Measurements from ENCODE around the gene ERFE.
"Not testable (repeated sequence)": the region's sequence is repeated elsewhere in the genome, so short reads cannot be mapped to it uniquely, and the experiment has no call there.

ERFE gene, protein sequence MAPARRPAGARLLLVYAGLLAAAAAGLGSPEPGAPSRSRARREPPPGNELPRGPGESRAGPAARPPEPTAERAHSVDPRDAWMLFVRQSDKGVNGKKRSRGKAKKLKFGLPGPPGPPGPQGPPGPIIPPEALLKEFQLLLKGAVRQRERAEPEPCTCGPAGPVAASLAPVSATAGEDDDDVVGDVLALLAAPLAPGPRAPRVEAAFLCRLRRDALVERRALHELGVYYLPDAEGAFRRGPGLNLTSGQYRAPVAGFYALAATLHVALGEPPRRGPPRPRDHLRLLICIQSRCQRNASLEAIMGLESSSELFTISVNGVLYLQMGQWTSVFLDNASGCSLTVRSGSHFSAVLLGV

DNA sequence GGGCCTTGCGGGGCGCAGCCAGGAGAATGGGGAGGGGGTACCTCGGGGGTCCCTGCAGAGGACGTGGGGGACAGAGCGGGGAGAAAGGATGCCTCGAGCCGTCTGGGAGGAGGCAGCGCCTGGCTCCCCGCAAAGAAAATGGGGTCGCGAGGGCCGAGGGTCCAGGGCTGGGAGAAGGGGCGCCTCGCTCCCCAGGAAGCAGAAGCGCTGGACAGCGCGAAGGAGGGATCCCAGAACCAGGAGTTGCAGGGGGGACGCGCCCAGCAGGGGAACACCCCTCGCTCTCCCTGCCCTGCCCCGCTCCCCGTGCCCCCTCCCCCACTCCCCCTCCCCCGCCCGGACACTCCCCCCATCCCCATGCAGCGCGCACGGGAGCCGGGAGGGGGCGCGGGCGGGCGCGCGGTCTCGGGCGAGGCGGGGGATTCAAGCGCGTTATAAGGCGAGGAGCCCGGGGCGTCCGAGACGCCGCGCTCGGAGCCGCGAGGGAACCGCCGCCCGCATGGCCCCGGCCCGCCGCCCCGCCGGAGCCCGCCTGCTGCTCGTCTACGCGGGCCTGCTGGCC lies at the start of gene ERFE:
ERFE (plus strand) TSS at position 462 of the 562 bp plus-strand sequence; CDS start at position 500, 38 bp downstream.
- DNase-seq: no peak

DNA sequence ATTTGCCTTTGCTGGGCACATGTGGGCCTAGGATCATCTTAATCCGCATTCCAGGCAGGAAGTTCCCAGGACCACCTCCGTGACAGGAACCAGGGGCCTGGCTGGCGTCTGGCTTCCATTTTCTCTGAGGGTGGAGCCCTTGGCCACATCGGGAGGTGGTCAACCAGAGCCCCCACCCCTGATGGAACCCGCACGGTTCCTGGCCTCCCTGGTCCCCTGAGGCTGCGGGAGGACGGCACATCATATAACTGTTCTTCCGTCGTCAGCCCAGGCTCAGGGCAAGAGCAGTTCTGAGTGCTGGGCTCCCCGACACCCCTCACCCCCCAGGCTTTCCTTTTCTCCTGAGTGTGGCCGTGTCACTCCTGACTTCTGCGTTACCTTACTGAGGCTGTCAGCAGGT lies 45.2 kb upstream of the ERFE start:
- no peak for DNase-seq

DNA sequence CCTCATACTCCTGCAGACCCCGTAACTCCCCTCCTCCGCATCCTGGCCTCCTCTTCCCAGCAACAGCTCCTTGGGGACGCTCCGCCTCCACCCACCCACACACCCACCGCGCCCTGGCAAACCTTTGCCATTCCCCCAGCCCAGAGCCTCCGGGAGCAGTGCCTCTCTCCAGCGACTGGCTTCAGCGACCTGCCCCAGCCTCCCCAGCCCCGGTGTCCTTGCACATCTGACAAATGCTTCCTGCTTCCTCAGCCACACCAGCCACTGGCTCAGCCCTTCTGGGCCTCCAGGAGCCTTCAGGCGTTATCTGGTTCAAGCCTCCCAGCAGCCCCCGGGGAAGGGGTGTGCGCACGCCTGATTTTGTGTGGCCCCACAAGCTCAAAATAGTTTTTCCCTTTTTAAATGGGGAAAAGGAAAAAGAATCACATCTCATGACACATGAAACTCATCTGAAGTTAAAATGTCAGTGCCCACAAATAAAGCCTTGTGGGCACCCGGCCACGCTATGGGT lies 44.4 kb upstream of the ERFE start:
- DNase-seq: no peak

DNA sequence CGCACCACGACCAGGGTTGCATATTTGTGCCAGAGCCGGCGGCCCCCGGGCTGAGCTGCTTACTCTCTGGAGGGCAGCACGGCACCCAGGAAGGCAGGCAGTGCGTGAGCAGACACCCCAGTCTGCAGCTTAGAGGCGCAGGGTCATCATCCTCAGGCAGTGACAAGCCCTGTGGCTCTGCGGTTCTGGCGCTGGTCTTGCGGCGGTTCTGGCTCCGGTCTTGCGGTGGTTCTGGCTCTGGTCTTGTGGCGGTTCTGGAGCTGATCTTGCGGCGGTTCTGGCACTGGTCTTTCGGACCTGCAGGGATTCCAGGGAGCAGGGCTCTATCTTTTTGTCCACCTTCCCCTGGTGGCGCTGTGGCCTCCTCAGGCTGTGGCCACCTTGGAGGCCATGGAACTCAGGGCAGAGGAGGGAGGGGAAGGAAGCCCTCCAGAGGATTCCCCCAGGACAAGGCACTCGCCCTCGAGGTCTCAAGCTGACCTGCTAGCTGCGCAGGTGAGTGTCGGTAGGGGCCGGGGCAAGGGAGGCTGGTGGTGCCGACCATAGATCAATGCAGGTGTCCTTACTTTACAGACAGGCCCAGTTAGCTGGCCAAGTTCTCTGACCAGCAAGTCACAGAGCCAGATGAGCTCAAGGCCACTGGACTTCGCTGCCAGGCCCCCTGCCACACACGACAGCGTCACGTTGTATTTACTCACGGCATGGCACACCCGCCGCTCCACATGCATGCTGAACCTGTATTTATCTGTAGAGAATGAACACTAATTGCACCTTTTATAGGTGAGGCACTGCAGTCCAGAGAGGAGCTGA lies 43.7 kb upstream of the ERFE start:
- DNase-seq: no peak

DNA sequence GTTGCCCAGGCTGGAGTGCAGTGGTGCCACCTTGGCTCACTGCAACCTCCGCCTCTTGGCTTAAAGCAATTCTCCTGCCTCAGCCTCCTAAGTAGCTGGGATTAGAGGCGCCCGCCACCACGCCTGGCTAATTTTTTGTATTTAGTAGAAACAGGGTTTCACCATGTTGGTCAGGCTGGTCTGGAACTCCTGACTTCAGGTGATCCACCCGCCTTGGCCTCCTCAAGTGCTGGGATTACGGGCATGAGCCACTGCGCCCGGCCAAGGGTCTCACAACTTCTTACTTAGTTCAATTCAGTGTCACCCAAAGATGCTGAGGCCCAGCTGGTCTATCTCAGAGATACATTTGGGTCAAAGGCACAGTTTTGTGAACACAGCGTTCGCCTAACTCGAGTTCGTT lies 43.1 kb upstream of the ERFE start:
- not testable (repeated sequence) for DNase-seq

DNA sequence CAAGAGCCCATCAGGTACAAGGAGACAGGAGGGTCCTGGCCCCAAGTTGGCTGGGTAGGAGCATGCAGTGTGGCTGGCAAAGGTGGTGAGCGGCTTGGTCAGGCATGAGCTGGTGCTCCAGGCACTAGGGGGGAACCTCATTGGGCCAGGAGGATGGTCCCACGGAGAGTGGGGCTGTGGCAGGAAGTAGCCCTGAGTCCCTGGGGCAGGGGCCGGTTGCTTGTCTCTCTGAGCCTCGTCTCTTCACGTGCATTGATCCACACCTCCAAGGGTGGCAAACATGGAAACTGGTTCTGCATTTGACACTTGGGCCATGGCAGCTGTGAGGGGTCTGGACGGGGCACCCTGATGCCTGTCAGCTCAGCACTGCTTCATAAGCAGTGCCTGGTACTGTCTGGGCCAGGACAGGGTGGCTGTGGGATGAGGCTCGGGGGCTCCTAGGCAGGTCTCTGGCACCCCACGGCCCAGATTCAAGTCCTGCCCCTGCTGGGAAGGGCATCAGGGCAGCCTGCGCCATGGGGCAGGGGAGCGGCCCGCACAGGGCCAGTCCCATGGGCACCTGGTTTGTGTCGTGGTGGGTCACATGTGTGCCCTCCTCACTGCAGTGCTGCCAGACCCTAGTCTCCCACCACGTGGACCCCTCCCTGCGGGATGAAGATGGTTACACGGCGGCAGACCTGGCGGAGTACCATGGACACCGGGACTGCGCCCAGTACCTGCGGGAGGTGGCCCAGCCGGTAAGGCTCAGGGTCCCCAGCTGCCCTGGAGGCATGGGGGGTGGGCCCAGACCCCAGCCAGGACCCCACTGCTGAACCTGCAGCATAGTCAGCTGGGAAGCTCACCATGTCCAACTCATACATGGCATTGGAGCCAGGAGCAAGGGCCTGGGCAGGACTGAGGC lies 42.2 kb upstream of the ERFE start:
- no peak for DNase-seq

DNA sequence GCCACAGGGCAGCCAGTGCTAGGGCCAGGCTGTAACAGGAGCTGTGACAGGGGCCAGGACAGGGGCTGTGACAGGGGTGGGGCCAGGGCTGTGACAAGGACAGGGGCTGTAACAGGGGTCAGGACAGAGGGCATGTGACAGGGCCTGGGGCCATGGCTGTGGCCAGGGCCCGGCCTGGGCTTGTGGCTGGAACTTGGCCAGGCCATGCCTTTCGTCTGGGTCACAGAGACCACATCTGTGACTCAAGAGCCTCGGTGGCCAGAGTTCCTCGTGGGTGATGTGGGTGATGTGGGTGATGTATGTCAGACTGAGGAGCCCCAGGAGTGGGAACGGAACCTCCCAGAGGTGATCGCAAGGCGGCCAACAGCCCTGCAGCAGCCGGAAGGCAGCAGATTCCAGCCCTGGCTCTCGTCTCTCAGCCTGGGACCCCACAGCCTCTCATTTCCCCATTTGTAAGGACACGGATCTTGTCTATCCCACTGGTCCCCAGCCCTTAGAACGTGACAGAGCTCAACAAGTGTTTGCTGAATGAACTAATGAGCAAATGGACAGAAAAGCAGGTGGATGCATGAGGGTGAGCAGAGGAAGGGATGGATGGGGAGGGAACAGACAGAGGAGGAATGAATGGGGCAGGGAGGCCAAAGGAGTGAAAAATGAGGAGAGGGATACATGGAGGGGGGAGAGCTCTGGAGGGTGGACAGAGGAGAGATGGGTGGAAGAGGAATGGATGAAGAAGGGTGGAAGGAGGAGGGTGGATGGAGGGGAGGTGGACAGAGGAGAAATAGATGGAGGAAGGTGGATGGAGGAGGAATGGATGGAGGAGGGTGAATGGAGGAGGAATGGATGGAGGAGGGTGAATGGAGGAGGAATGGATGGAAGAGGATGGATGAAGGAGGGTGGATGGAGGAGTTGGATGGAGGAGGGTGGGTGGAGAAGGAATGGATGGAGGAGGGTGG lies 41.3 kb upstream of the ERFE start:
- DNase-seq: no peak

DNA sequence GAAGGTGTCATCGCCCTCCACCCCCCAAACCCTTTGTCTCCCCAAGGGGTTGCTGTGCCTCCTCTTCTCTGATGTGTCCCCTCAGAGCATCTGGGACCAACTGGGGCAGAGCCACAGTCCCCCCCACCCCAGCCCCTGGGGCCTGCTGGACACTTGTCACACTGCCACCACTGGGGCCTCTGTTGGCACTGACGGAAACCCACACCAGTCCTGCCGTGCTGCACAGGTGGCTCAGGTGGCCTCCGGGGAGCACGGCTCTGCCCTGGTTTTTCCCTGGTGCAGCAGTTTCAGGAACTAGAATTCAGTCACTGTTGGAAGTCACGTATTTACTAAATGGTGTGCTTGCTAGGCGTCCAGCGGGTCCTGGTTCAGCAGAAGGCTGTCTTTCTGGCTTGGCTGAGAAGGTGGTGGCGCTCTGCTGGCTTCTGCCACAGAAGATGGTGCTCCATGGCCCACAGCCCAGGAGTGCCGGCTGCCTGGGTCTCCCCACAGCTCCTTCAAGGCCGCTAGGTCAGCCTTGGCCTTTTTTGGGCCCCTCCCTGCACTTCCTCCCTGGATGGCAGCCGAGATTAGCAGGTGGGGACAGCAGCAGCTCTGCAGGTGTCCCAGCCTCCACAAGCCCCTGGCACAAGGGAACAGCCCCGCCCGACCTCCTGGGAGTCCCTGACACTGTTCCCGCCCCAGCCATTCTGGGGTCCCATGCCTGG lies 38.9 kb upstream of the ERFE start:
- DNase-seq: no peak

DNA sequence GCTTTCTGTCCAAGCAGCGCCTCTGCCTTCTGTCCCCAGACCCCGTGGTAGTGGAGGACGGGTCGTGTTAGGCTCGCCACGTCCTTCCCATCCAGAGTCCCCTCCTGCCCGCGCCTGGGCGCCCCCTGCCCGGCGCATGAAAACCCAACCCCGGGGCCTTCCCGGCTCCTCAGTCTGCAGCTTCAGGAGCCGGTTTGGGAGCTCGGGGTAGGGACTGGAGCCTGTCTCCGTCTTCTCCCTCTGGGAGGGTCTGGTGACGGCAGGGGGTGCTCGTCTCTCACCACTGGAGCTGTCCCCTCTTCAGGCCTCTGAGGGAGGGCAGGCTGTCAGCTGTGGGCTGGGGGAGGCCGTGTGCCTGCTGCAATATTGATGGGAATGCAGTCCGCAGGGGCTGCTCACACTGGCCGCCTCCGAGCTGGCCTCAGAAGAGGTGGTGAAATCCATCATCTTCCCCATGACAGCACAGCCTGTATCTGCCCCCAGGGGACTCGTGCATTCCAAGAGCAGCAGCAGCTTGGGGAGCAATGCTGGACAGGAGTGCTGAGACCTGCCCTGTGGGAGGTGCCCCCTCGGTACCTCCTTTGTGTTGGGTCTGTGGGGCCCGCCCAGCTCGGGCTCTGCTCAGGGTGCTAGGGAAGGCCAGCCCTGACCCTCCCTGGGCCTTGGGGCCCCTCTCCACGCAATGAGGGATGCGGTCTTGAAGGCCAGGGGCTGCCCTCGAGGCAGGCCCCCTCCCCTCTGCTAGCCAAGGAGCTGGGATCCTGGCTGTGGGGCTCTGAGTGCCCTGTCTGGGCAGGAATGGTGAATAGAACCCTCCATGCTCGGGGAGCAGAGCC lies 38.1 kb upstream of the ERFE start:
- no peak for DNase-seq

DNA sequence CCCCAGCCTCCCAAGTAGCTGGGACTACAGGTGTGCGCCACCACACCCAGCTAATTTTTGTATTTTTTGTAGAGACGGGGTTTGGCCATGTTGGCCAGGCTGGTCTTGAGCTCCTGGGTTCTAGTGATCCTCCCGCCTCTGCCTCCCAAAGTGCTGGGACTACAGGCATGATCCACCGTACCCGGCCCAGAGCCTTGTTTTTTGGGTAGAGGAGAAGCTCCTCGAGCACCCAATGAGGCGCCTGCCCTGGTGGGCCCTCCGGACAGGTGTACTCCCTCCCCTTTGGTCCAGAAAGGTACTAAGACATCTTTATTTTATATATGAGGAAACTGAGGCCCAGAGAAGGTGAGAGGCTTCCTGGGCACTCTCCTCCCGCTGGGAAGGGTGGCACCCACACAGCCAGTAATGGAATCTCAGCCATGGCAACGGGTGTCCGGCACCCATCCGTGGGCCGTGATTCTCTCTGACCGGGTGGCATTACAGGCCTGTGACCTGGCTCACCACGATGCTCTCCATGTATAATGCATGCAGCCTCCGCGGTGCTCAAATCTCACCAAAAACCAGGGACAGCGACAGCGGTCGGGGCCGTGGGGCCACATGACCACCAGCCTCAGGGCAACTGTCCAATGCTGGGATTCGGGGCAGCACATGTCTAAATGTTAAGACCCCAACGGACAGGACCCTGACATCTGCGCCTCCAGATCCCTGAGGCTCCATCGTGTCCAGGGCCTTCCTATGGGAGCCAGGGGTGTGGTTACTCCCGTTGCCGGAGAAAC lies 37.1 kb upstream of the ERFE start:
- DNase-seq: no peak

DNA sequence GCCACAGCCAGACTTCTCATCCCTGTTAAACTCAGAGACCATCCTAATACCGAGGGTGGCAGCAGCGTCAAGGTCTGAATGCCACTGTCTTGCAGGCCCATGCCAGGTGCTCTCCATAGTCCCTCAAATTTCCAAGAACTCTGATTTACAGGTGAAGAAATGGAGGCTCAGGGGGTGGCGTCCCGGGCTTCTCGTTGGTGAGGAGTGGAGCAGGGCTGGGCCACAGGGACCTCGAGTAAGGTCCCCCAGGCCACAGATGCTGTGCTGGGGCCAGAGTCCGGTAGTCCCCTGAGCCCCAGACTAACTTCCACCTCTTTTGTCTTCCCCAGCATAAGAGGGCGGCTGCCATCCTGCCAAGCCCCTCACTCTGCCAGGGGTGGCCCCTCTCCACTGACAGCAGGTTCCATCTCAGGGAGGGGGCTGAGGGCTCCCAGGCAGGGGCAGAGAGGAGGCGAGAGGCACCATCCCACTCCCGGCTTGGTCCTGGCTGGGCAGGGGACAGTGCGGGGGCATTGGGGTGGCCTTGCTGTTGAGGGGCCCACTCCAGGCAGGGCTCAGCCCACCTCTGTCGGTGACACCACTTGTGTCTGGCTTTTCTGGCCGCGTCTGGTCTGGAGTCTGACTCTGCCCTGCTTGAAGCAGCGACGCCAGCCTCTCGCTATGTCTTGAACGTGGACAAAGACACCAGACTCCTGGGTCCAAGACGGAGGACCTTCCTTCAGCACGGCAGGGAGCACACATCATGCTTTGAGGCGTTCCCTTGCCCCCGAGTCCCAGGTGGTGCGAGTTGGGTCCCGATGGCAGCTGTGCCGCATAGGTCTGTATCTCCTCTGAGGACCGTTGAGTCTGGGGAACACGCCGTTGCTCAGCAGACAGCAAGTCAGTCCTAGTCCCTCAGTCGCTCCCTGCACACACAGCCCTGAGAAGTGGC lies 36.2 kb upstream of the ERFE start:
- DNase-seq: no peak

DNA sequence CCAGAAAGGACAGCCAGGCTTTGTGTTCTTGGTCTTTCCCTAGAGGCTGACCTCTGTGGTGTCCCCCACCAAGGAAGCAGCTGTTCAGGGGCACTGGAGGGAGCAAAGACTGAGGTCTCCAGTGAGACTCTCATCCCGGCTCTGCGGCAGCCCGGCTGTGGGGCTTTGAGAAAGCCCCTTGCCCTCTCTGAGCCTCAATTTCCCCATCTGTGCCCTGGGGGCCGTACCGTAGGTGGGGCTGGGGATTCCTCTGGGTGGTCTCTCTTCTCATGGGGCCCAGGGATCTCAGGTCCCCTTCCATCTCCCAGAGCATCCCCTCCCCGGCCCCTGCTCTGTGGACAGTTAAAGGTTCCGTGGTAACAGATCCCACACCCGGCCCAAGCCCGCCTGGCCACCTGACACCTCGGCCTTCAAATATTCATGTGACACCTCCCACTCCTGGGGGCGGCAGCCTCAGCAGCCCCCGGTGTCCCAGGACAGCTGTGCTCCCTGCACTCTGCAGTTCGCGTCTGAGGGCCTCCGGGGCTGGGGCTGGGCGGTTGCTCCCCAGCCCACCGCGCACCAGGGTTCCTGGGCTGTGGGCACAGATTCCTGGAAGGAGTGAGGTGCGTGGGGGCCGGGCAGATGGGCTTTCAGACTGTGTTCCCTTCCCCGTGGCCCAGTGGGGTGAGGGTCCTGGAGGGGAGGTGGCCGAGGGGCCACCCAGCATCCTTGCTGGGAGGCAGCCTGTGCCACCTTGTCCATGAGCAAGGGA lies 35.4 kb upstream of the ERFE start:
- no peak for DNase-seq

DNA sequence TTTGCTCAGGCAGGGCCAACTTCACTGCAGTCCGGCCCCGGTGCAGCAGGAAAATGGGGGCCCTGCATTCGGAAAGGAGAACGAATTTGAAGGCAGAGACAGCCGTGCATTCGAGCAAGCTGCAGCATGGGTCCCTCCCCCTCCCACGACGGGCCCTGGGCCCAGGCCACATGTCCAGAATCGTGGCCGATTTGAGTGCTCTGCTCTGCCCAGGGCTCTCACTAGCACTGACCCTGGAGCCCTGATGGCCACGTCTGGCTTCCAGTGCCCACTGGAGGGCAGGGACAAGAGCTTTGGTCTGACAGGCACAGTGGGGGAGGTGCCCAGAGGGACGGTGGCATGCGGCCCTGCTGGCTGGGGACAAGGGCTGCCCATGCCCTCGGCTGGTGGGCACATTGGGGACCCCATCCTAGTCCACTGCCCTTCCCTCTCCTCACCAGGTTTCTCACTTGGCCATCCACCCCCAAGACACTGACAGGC lies 34.7 kb upstream of the ERFE start:
- DNase-seq: no peak

DNA sequence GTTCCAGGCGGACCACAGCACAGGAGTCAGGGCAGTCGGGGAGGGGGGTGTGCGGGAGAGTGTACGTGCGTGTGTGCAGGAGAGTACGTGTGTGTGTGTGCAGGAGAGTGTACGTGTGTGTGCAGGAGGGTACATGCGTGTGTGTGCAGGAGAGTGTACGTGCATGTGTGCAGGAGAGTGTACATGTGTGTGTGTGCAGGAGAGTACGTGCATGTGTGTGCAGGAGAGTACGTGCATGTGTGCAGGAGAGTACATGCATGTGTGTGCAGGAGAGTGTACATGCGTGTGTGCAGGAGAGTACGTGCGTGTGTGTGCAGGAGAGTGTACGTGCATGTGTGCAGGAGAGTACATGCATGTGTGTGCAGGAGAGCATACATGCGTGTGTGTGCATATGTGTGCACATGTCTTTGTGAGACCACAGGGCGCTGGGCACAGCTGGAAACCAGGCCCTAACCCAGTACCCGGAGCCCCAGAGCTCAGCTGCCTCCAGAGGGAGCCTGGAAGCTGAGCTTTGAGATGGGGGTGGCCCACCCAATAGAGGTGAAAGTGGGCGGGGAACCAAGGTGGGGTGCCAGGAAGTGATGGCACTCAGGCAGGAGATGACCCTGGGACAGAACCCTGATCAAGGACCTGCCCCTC lies 34.2 kb upstream of the ERFE start:
- DNase-seq: no peak

DNA sequence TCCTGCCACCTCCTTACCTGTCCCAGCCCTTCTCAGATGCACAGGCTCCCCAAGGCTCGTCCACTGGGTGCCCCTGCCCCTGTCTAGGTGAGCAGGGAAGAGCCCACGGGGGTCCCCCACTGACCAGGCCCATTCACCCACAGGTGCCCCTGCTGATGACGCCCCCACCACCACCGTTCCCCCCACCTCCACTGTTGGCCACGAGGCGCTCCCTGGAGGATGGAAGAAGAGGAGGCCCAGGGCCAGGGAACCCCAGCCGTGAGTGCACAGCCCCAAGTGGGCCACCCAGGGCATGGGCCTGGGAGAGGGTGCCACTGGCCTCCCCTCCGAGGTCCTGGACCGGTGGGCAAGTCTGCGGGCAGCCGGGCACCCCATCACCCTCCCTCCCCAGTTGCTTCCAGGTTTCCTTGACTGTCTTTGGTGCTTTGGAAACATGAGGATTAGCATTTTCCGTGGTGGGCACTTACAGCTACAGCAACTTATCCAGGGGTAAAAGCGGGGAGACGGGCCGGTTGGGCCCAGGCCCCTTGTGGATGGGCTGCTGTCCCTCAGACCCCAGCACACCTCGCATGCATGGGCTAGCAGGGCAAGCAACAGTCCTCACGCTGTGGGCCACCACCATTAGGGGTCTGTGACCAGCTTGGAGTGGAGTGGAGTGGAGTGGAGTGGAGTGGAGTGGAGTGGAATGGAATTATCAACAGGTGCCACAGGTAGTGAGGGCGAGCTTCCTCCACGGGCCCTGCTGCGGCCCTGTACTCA lies 33.5 kb upstream of the ERFE start:
- DNase-seq: no peak

DNA sequence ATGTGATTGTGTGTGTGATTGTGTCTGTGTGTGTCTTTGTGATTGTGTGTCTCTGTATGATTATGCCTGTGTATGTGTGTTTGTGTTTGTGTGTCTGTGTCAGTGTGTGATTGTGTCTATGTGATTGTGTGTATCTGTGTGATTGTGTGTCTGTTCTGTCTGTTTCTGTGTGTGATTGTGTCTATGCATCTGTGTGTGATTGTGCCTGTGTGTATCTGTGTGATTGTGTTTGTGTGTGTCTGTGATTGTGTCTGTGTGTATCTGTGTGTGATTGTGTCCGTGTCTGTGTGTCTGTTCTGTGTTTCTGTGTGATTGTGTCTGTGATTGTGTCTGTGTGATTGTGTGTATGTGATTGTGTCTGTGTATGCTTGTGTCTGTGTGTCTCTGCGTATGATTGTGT lies 32.4 kb upstream of the ERFE start:
- DNase-seq: no peak
